SHP77 (cell line): ENCODE data around the gene IPO11.
"Not testable (repeated sequence)": the region's sequence is repeated elsewhere in the genome, so short reads cannot be mapped to it uniquely, and the experiment has no call there.

Experiments
- DNase-seq, 2 experiments: peaks; one replicate each; lab custom pipeline; 2025; lab: John Stamatoyannopoulos, UW

The IPO11 gene

GRCh38 chr5:62513085-62513484 is 100.5 kb downstream of the IPO11 start:
- not testable (repeated sequence) for DNase-seq

GRCh38 chr5:62514510-62515119 is 102.1 kb downstream of the IPO11 start:
- DNase-seq = no peak

GRCh38 chr5:62520812-62521211 is 108.2 kb downstream of the IPO11 start:
- not testable (repeated sequence) for DNase-seq

GRCh38 chr5:62521319-62521718 is 108.8 kb downstream of the IPO11 start:
- no peak for DNase-seq

GRCh38 chr5:62522811-62523210 is 110.2 kb downstream of the IPO11 start:
- DNase-seq = no peak

GRCh38 chr5:62533597-62533996 is 121.0 kb downstream of the IPO11 start:
- DNase-seq = no peak

GRCh38 chr5:62534461-62535236 is 122.1 kb downstream of the IPO11 start:
- no peak for DNase-seq

- DNase-seq = no peak
Observed at GRCh38 chr5:62536232-62536631, 123.7 kb downstream of the IPO11 start.

- no peak for DNase-seq
Observed at GRCh38 chr5:62536783-62537182, 124.2 kb downstream of the IPO11 start.

- DNase-seq = no peak
Observed at GRCh38 chr5:62538017-62538942, 125.7 kb downstream of the IPO11 start.

- DNase-seq = no peak
Observed at GRCh38 chr5:62542720-62543119, 130.2 kb downstream of the IPO11 start.

GRCh38 chr5:62547945-62548630 is 135.5 kb downstream of the IPO11 start:
- DNase-seq = no peak

- DNase-seq = no peak
Observed at GRCh38 chr5:62550103-62550502, 137.5 kb downstream of the IPO11 start.

- DNase-seq = no peak
Observed at GRCh38 chr5:62555930-62556329, 143.4 kb downstream of the IPO11 start.

- no peak for DNase-seq
Observed at GRCh38 chr5:62558941-62559340, 146.4 kb downstream of the IPO11 start.

- DNase-seq = no peak
Observed at GRCh38 chr5:62560786-62561185, 148.2 kb downstream of the IPO11 start.

GRCh38 chr5:62561896-62562295 is 149.3 kb downstream of the IPO11 start:
- DNase-seq = no peak

GRCh38 chr5:62562867-62563266 is 150.3 kb downstream of the IPO11 start:
- no peak for DNase-seq

- no peak for DNase-seq
Observed at GRCh38 chr5:62564101-62564500, 151.5 kb downstream of the IPO11 start.

GRCh38 chr5:62565740-62566139 is 153.2 kb downstream of the IPO11 start:
- DNase-seq = not testable (repeated sequence)

- DNase-seq = no peak
Observed at GRCh38 chr5:62568143-62568542, 155.6 kb downstream of the IPO11 start.
